ENCODE data around the gene SEPTIN2.

Gene SEPTIN2

DNA sequence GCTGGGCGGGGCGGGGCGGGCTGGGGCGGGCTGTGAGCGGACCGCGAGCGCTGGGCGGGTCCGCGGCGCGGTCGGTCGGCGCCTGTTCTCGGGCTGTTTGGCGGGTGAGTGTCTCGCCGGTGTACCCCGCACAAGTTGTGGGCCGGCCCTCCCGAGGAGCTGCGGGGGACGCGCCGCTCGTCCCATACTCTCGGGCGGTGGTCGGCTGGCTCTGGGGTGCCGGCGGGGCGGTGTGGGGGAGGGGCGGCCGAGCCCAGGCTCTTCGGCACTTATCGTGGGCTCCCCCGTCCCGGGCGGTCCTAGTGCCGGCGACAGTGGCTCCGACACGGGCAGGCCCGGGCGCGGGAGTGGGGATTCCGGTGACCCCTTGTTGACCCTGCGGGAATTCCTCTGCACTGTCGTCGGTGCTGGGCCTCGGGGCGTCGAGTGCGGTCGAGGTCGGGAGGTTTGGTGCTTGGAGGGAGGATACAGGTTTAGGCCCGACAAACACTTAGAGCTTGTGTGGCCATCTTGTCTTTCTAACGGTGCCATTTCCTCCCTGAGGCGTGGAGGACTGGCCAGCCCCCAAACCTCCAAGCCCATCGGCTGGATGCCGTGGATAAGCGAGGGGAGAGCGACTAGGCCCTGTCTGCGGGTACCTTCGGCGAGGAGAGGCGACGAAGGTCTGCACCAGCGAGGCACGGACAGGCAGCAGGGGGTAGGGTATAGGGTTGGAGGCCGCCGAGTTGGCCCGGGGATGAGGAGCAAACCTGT, at the start of gene SEPTIN2:
SEPTIN2 (plus strand) TSS at position 47 of the 753 bp plus-strand sequence. CDS start 8,308 bp downstream, outside the sequence.
- DNase-seq (ENCODE audit: low read depth in 1 of 2, low spot score in 1 of 2), result no peak
- in situ Hi-C loops (cut with HindIII; ENCODE audit: low pct_unique_long_range_greater_than_20kb, low sequenced_read_pairs), result no loop called here
- no peak for TF ChIP-seq JUND (IDR thresholded peaks at IDR 0.05; ENCODE audit: low read depth)

DNA sequence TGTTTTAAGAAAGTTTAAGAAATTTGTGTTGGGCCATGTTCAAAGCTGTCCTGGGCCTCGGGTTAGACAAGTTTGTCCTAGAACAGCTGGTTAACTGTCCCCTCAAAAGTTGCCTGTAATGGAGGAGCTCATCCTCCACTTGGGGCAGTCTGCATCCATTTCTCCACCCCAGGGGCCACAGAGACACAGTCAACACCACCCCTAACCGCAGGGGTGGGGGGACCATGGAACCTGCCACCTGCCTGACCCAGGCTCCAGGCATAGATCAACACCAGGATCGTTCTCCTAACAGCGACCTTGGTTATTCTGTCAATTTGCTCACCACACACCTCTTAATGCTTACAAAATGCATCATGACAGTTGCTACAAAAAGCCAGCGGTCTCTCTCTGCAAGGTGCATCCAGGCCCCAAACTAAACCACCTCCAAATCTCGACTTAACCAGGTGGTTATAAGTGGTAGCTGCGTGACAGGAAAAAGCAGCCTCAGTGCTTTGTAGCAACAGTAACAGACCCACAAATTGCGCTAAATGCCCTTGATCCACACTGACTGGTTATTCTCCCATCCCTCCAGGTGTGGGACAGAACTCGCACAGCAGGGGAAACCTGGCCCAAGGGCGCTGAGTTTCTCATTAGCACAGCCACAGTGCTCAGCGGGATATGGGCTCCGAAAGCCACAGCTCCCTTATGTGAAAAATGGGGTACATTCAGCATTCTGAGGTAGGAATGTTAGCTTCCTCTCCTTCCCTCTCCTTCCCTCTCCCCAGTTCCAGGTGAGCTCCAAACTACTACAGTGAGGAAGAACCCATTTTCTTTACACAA, 48.3 kb upstream of the SEPTIN2 start:
- in situ Hi-C loops (cut with HindIII; ENCODE audit: low pct_unique_long_range_greater_than_20kb, low sequenced_read_pairs), result no loop called here
- no peak for TF ChIP-seq JUND (IDR thresholded peaks at IDR 0.05; ENCODE audit: low read depth)
- no peak for DNase-seq (ENCODE audit: low read depth in 1 of 2, low spot score in 1 of 2)

DNA sequence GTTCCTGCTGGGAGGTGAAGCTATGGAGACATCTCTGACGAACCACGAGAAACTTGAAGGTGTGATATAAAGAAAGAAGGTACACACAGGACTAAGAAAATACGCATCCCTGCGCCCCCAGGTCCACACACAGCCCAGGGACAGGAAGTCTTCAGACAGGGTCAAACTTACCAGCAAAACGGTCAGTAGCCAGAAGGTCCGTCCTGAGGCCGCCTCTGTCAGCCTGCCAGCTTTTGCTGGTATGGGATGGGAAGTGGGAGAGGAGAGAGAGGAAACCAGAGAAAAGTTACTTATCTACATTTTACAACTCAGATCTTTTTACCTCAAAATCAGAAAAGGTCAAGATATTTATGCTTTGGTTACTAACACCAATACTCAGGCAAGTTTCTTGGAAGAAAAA, 47.4 kb upstream of the SEPTIN2 start:
- in situ Hi-C loops (cut with HindIII; ENCODE audit: low pct_unique_long_range_greater_than_20kb, low sequenced_read_pairs), result no loop called here
- no peak for DNase-seq (ENCODE audit: low read depth in 1 of 2, low spot score in 1 of 2)

DNA sequence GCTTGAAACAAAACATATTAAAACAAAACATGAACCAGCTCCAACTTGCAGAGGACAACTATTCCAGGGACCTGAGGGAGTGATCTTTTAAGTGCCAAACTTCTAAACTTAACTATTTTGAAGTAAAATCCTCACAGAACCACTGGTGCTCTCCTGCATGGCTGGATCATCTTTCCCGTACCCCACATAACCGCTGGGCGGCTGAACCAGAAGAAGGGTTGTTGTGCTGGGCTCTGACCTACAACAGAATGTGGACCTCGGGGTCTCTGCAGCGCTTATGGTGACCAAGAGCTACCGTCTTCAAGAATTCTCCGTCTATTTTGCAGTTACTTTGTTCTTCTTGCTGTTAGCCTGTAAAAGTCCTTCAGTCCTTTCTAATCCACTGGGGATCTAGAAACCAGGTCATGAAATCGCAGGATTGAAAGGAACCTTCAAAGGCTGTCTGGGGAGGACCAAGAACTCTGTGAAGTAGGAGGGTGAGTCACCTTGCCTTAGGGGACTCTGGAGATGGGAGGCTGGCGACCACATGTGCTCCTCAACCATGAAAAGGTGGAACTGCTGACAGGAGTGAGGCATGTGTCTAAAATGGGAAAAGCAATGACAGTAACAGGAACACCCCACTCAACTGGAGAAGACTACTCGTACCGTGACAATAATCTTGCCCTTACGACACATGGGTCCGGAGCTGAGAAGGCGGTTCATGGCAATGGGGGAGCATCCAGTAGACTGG, 46.8 kb upstream of the SEPTIN2 start:
- no peak for TF ChIP-seq JUND (IDR thresholded peaks at IDR 0.05; ENCODE audit: low read depth)
- no peak for DNase-seq (ENCODE audit: low read depth in 1 of 2, low spot score in 1 of 2)
- in situ Hi-C loops (cut with HindIII; ENCODE audit: low pct_unique_long_range_greater_than_20kb, low sequenced_read_pairs), result no loop called here

More for the DNA sequence above, 47.4 kb upstream of the SEPTIN2 start:
- TF ChIP-seq JUND (IDR thresholded peaks at IDR 0.05; ENCODE audit: low read depth), result no peak

DNA sequence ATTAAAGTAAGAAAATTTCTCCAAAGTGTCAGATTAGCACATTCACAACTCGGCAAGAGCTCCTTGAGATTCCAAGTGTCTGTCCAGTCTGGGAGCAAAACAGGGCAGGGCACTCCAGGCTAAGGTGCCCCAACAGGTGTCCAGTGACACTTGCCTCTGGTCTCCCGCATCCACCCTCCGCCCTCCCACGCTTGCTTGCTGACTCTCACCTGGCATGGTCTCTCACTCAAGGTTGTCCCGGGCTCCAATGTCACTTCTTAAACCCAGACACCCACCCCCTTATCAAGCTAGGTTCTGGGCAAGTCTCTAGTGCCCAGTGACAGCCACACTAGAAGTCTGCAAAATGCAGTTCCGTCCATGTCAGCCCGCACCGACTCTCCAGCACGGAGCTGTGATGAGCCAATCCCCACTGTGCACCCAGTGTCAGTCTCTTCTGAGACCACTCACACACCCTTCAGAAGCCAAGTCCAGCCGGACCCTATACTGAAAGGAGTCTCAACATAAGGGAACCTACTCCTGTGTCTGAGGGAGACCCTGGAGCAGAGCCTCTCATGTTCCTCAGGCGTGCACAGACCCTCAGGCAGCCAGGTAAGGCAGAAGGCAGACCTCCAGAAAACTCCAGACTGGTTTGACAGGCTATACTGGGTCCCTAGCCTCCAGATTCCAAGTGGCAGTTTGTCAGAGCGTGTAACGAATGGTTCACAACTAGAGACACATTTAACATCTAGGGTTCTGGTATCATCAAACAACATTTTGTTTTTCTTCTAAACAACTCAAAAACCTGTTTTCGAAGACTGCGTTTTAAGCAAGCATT, 45.8 kb upstream of the SEPTIN2 start:
- no peak for TF ChIP-seq JUND (IDR thresholded peaks at IDR 0.05; ENCODE audit: low read depth)
- in situ Hi-C loops (cut with HindIII; ENCODE audit: low pct_unique_long_range_greater_than_20kb, low sequenced_read_pairs), result no loop called here
- peak in 1 of 2 experiments; percentile 56 for DNase-seq (ENCODE audit: low read depth in 1 of 2, low spot score in 1 of 2)

DNA sequence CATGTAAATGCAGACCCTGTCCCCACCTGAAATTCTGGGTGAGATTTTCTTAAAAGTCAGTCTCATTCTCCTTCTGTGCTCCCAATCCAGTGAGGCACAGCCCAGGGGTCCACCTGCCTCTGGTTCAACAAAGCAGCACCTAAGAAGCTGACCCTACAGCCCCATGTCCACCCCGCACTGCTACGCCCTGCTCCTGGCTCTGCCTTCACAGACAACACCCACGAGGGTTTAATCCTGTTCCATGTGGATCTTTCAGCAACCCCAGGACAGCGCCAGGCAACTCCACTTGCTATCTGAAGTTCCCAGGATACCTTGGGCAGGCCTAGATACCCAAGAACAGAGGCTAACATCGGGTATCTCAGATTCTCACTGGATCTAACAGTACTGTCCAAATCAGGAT, 45.2 kb upstream of the SEPTIN2 start:
- no peak for DNase-seq (ENCODE audit: low read depth in 1 of 2, low spot score in 1 of 2)
- in situ Hi-C loops (cut with HindIII; ENCODE audit: low pct_unique_long_range_greater_than_20kb, low sequenced_read_pairs), result no loop called here
- TF ChIP-seq JUND (IDR thresholded peaks at IDR 0.05; ENCODE audit: low read depth), result no peak

DNA sequence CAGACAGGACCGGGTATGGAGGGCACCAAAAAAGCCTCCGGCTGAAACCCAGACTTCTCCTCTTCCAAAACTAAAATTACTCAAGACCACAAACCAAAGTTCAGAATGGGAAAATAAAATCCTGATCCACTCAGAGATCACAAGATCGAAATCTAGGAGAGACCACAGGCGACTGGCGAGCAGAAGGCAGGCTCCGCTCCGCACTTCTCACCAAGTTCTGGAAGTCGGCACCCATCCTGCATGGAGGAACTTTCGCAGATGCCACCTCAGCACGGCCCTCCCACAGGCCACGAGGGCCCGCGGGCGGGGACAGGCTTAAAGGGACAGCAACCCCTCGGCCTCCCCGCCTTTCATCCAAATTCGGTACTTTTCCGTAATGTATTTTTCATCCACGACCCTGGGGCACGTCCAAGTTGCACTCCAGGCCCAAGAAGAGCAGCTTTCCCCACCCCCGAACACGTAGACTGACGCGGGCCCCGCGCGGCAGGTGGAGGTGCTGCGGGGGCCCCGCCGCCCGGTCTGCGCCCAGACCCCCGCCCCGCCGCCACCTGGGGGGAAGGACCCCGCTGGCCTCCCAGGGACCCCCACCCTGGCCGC, 43.9 kb upstream of the SEPTIN2 start:
- TF ChIP-seq JUND (IDR thresholded peaks at IDR 0.05; ENCODE audit: low read depth), result no peak
- in situ Hi-C loops (cut with HindIII; ENCODE audit: low pct_unique_long_range_greater_than_20kb, low sequenced_read_pairs), result no loop called here
- DNase-seq (ENCODE audit: low read depth in 1 of 2, low spot score in 1 of 2), result peak; percentile 25 to 84

DNA sequence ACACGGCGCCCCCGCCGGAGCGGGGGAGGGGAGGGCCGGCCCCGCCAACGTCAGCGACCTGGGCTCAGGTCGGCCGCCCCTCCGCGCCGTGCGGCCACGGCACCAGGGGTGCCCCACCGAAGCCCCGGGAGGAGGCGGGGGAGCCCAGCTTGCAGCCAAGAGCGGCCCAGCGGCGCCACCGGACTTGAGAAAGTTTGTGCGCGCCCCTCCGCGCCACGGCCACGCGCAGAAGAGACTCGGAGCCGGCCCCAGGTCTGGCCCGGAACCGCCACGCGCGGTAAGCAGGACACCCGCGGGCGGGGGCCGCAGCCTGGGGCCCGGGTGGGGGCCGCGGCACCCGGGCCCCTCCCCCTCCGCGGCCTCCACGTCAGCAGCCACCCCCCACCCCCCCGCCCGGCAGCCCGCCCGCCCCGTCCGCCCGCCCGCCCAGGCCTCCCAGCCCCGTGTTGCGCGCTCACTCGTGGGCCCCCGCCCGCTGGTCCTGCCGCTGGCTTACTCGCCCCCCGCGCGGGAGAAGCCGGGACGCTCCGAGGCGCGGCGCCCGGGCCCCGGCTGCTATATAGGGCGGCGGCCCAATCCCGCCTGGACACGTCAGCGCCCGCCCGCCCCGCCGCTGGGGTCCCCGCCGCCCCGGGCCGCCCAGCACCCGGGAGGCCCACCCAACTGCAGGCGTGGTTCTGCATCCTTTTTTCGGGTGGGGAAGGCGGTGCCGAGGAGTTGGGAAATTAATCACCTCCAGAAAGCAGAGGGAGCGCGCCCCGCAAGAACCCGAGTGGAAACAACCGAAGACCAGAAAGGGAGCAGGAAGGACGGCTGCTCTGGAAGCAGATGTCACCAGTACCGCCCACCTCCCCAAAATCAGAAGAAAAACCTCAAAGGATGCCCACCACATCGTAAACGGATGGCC, 43.2 kb upstream of the SEPTIN2 start:
- peak; percentile 24 to 57 for DNase-seq (ENCODE audit: low read depth in 1 of 2, low spot score in 1 of 2)
- no peak for TF ChIP-seq JUND (IDR thresholded peaks at IDR 0.05; ENCODE audit: low read depth)
- in situ Hi-C loops (cut with HindIII; ENCODE audit: low pct_unique_long_range_greater_than_20kb, low sequenced_read_pairs), result no loop called here

DNA sequence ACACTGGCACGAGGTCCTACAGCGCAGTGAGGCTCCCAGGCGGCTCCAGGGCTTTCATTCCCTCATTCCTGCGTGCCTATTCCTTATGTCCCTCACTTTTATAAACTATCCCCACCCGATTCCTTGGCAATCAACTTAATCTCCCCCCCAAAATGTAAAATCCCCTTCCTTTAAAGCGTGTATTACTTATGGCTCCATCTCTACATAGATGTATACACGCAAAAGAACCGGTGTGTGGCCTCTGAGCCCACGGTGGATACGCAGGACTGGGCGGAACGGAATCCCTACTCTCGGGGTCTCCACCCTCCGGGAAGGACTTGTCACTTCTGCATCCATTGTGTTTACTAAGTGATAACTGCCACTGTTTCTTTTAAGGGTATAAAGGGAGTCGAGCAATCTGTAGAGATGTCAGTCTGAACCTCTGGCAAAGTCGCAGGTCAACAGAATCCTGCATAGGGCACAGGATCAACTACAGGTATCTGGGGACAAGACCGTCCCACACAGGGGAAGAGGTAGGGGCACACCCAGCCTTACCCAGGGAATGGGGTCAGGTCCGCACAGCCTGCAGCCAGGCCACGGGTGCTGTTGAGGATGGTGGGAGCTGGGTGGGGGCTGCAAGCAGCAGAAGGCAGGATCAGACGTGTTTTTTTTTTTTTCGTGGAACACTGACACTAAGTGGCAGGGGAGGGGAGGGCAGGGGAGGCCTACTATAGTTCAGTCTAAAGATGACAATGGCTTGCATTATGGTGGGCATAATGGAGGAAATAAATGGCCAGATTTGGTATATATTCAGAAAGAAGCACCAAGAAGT, 42.3 kb upstream of the SEPTIN2 start:
- in situ Hi-C loops (cut with HindIII; ENCODE audit: low pct_unique_long_range_greater_than_20kb, low sequenced_read_pairs), result no loop called here
- DNase-seq (ENCODE audit: low read depth in 1 of 2, low spot score in 1 of 2), result no peak
- TF ChIP-seq JUND (IDR thresholded peaks at IDR 0.05; ENCODE audit: low read depth), result no peak

DNA sequence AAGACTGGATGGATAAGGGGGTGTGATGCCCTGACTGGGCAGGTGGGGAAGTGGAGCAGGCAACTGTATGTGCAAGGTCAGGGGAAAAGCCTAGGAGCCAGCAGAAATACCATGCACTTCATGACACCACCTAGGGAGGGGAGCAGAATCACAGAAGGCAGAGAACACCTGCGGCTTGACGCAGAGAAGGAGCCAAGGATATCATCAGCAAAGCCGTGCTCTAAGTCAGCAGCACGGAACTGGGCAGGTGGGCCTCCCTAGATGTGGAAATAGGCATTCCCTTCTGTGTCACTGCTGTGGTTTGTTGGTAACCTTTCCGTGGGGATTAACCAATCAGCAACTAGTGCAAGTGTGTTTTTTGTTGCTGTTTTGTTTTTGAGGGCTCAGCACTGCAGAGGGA, 41.6 kb upstream of the SEPTIN2 start:
- DNase-seq (ENCODE audit: low read depth in 1 of 2, low spot score in 1 of 2), result no peak
- in situ Hi-C loops (cut with HindIII; ENCODE audit: low pct_unique_long_range_greater_than_20kb, low sequenced_read_pairs), result no loop called here
- no peak for TF ChIP-seq JUND (IDR thresholded peaks at IDR 0.05; ENCODE audit: low read depth)

Data from T47D (cell line).